Stomach (tissue), 9 donors: ENCODE measurements around the gene ACO2. TPM values are rescaled to one million over a fixed set of nuclear protein-coding genes. Genes with fewer than 3 reads are reported as not detected.
"Not testable (repeated sequence)": the region's sequence is repeated elsewhere in the genome, so short reads cannot be mapped to it uniquely, and the experiment has no call there.

Source experiments
- DNase-seq, 2 donors: peaks; one replicate each; pipeline versions ENCODE4 v3.0.0 to v3.0.0-alpha.2; 2013 to 2019
- H3K27ac ChIP-seq, 5 donors: fragments of 200-600 bp in 4 of 5; sonication (generic) in 4 of 5; one replicate each; pipeline ENCODE4 v1.5.1; 2013 to 2019; ENCODE audit warnings: mild to moderate bottlenecking in 1 of 5, moderate library complexity in 1 of 5
- H3K27me3 ChIP-seq, 3 donors: fragments of 200-600 bp; sonication (generic); one replicate each; pipeline ENCODE4 v1.5.1; 2017 to 2019; ENCODE audit warnings: mixed run types in 1 of 3
- H3K36me3 ChIP-seq, 4 donors: fragments of 200-600 bp; sonication (generic); 1 replicate in 3 of 4; 2 replicates in 1 of 4; pipeline ENCODE4 v1.5.1; 2016 to 2019
- H3K4me1 ChIP-seq, 4 donors: fragments of 200-600 bp; sonication (generic); one replicate each; pipeline ENCODE4 v1.5.1; 2016 to 2019
- H3K4me3 ChIP-seq, 4 donors: fragments of 200-600 bp; sonication (generic) in 3 of 4; one replicate each; pipeline ENCODE4 v1.5.1; 2016 to 2019; ENCODE audit warnings: mild to moderate bottlenecking in 1 of 4
- H3K9me3 ChIP-seq, 4 donors: fragments of 200-600 bp; sonication (generic); one replicate each; pipeline ENCODE4 v1.5.1; 2016 to 2019
- CTCF ChIP-seq, 7 experiments: fragments of 450-650 bp in 4 of 7; fragments of 200-600 bp in 3 of 7; sonication (generic) in 3 of 7; IDR thresholded peaks; one replicate each; pipeline ENCODE4 v1.5.1; 2016 to 2019; ENCODE audit warnings: antibody characterized with exemption in 7 of 7, control low read depth in 2 of 7, mild to moderate bottlenecking in 1 of 7
- EP300 ChIP-seq: sonication (generic); formaldehyde crosslinking; IDR thresholded peaks from one replicate; pipeline ENCODE4 v1.6.1; 2017; ENCODE audit warnings: antibody characterized with exemption
- POLR2A ChIP-seq, 4 donors: fragments of 450-650 bp; IDR thresholded peaks; one replicate each; pipeline ENCODE4 v1.6.1; 2016; ENCODE audit warnings: antibody characterized with exemption in 4 of 4, control low read depth in 2 of 4, mild to moderate bottlenecking in 1 of 4, moderate library complexity in 1 of 4
- POLR2AphosphoS5 ChIP-seq, 3 donors: sonication (generic); formaldehyde crosslinking; IDR thresholded peaks; one replicate each; pipeline ENCODE4 v1.6.1; 2016; ENCODE audit warnings: antibody characterized with exemption in 3 of 3
- WGBS, 5 donors: extraction: QIAGEN DNeasy Blood & Tissue Kit in 3 of 5; methylation state at CpG; one replicate each; pipeline versions ENCODE4 v1.1.5 to v1.1.7; 2013 to 2018; 5-methylcytosine and 5-hydroxymethylcytosine counted together
- intact Hi-C: fragments of 100-400 bp; cut with DNase I; formaldehyde crosslinking; loops from one replicate; pipeline ENCODE4 v1.15.1; 2023; ENCODE audit warnings: low total_unique reads
- polyA plus RNA-seq, 3 donors: library from polyadenylated mRNA; stranded (reverse); fragments of 200-250 nt; gene quantifications; one replicate each; pipeline ENCODE4 v1.2.3, GENCODE V29; 2013
- total RNA-seq, 5 donors: library from RNA; depleted of rRNA; stranded (reverse); fragments of >200 nt; gene quantifications; one replicate each; pipeline versions ENCODE4 v1.1.0 to v1.2.3, GENCODE V29; 2014 to 2016
- donor health status: healthy with polysubstance abuse.
- donor health status: Bipolar disorder and iron deficiency.
- donor health status: healthy.

The ACO2 gene
- total and polyA plus RNA-seq, 8 donors = 46.6 to 238 (median 90.1) TPM

- H3K4me1 ChIP-seq = peaks cover 13 to 34% (median 24%) of the 10 kb centered on the region in 4 donors
- intact Hi-C loops = no loop called here
- no peak for DNase-seq
- H3K27me3 ChIP-seq = peaks cover 0 to 11% (median 5%) of the 10 kb centered on the region in 3 donors
- H3K4me3 ChIP-seq = no peak overlapping the region
- no peak for TF ChIP-seq POLR2AphosphoS5 (IDR thresholded peaks at IDR 0.05)
- no peak for TF ChIP-seq CTCF (IDR thresholded peaks at IDR 0.05)
- TF ChIP-seq EP300 = no peak
- TF ChIP-seq POLR2A (IDR thresholded peaks at IDR 0.05) = no peak
- H3K27ac ChIP-seq = peak overlapping the region in 4 of 5 donors; percentile 21 to 65 (median 58)
- H3K9me3 ChIP-seq = no peaks in the 10 kb centered on the region
- 78 to 89% (median 85%) methylated on average over 10 of the region's 10 CpGs for WGBS, 5 donors
- H3K36me3 ChIP-seq = no peaks in the 10 kb centered on the region
Measured at GRCh38 chr22:41556561-41556960, 87.6 kb downstream of the ACO2 start.

- no peaks in the 10 kb centered on the region for H3K36me3 ChIP-seq
- WGBS, 5 donors = 34 to 44% (median 40%) methylated on average over 17 to 19 of the region's 19 CpGs
Measured at GRCh38 chr22:41557401-41558240, 88.7 kb downstream of the ACO2 start.

DNA sequence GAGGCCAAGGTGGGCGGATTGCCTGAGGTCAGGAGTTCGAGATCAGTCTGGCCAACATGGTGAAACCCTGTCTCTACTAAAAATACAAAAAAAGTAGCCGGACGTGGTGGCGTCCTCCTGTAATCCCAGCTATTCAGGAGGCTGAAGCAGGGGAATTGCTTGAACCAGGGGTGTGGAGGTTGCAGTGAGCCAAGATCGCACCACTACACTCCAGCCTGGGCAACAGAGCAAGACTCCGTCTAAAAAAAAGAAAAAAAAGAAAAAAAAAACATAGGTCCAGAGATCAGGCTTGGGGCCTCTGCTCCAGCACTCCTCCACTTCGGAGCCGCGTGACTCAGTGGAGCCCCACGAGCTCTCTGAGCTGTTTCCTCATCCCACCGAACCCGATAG lies 89.3 kb downstream of the ACO2 start:
- H3K4me3 ChIP-seq, H3K9me3 ChIP-seq, DNase-seq, intact Hi-C loops, H3K36me3 ChIP-seq: not testable (repeated sequence)
- H3K4me1 ChIP-seq = peaks cover 13 to 42% (median 34%) of the 10 kb centered on the region in 4 donors
- H3K27ac ChIP-seq = peak overlapping the region in 3 of 5 donors; percentile 44 to 65 (median 64)
- H3K27me3 ChIP-seq = peaks cover 0 to 11% (median 5%) of the 10 kb centered on the region in 3 donors
- WGBS, 5 donors = 86 to 96% (median 94%) methylated on average over 13 of the region's 13 CpGs

More at GRCh38 chr22:41557401-41558240, 88.7 kb downstream of the ACO2 start:
- Histone ChIP-seq H3K4me1 (peaks cover 13 to 42% (median 31%) of the 10 kb centered on the region in 4 donors), H3K27me3 (peaks cover 0 to 11% (median 5%) of the 10 kb centered on the region in 3 donors), H3K27ac (peak overlapping the region; percentile 0 to 65 (median 52)), H3K9me3 (no peaks in the 10 kb centered on the region), H3K4me3 (no peak overlapping the region)
- DNase-seq = peak; percentile 78 to 92
- intact Hi-C loops = no loop called here
- peak in 1 of 3 donors; percentile 42 for TF ChIP-seq POLR2AphosphoS5 (IDR thresholded peaks at IDR 0.05)
- TF ChIP-seq EP300 = no peak

GRCh38 chr22:41560095-41560471 lies 91.2 kb downstream of the ACO2 start:
- Histone ChIP-seq H3K9me3 (no peaks in the 10 kb centered on the region), H3K4me1 (peaks cover 11 to 57% (median 34%) of the 10 kb centered on the region in 4 donors), H3K27ac (peak overlapping the region in 2 of 5 donors; percentile 72 to 80), H3K27me3 (peaks cover 0 to 11% (median 5%) of the 10 kb centered on the region in 3 donors), H3K4me3 (no peak overlapping the region), H3K36me3 (no peaks in the 10 kb centered on the region)
- DNase-seq = no peak
- TF ChIP-seq EP300 = no peak
- no peak for TF ChIP-seq POLR2A (IDR thresholded peaks at IDR 0.05)
- no peak for TF ChIP-seq CTCF (IDR thresholded peaks at IDR 0.05)
- TF ChIP-seq POLR2AphosphoS5 (IDR thresholded peaks at IDR 0.05) = no peak
- 62 to 81% (median 70%) methylated on average over 6 of the region's 6 CpGs for WGBS, 5 donors
- intact Hi-C loops = no loop called here

DNA sequence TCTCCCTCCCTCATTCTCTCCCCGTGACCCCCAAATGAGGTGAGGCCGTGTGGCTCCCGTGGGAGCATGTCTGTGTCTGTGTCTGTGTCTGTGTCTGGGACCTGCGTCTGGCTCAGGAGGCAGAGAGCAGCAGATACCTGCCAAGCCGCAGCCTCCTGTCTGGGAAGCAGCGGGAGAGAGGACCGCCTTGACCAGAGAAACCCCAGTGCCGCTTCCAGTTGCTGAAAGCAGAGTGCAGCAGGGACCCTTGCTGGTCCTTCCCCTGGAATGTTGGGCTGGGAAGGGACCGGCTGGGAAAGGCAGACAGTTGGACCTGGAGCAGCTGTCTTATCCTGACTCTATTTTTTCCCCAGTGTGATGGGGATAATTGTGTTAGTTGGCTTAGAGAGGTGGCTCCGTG lies 92.4 kb downstream of the ACO2 start:
- peaks cover 11 to 64% (median 38%) of the 10 kb centered on the region in 4 donors for H3K4me1 ChIP-seq
- no peaks in the 10 kb centered on the region for H3K36me3 ChIP-seq
- peaks cover 0 to 11% (median 5%) of the 10 kb centered on the region in 3 donors for H3K27me3 ChIP-seq
- no peak for TF ChIP-seq POLR2A (IDR thresholded peaks at IDR 0.05)
- TF ChIP-seq CTCF (IDR thresholded peaks at IDR 0.05) = no peak
- no peak for TF ChIP-seq EP300
- TF ChIP-seq POLR2AphosphoS5 (IDR thresholded peaks at IDR 0.05) = no peak
- H3K4me3 ChIP-seq = peak overlapping the region; percentile 27 to 36 (median 36)
- intact Hi-C loops = no loop called here
- peak in 1 of 2 donors; percentile 43 for DNase-seq
- WGBS, 5 donors = 35 to 56% (median 44%) methylated on average over 4 to 10 of the region's 10 CpGs
- peak overlapping the region in 4 of 5 donors; percentile 56 to 80 (median 73) for H3K27ac ChIP-seq
- H3K9me3 ChIP-seq = no peaks in the 10 kb centered on the region
